Testis (tissue), 3 donors: ENCODE measurements around the gene SMARCE1. TPM values are rescaled to one million over a fixed set of nuclear protein-coding genes. Genes with fewer than 3 reads are reported as not detected.

Experiments used
- DNase-seq: peaks from one replicate; pipeline ENCODE4 v3.0.0-alpha.2; 2019
- H3K27ac ChIP-seq, 2 donors: fragments of 200-600 bp; sonication (generic); one replicate each; pipeline ENCODE4 v1.5.1; 2019
- H3K27me3 ChIP-seq: fragments of 200-600 bp; sonication (generic); one replicate; pipeline ENCODE4 v1.5.1; 2019
- H3K36me3 ChIP-seq: fragments of 200-600 bp; sonication (generic); one replicate; pipeline ENCODE4 v1.5.1; 2017; ENCODE audit warnings: low read depth; ENCODE audit errors: missing control alignments
- H3K4me1 ChIP-seq: fragments of 200-600 bp; sonication (generic); one replicate; pipeline ENCODE4 v1.5.1; 2019
- H3K4me3 ChIP-seq, 2 donors: fragments of 200-600 bp; sonication (generic); one replicate each; pipeline ENCODE4 v1.5.1; 2017 to 2019
- H3K9me3 ChIP-seq: fragments of 200-600 bp; sonication (generic); one replicate; pipeline ENCODE4 v1.5.1; 2017
- CTCF ChIP-seq, 3 experiments: fragments of 450-650 bp in 2 of 3; fragments of 200-600 bp in 1 of 3; sonication (generic) in 1 of 3; IDR thresholded peaks; one replicate each; pipeline ENCODE4 v1.5.1; 2016 to 2019; ENCODE audit warnings: antibody characterized with exemption in 3 of 3, mild to moderate bottlenecking in 2 of 3, moderate library complexity in 1 of 3
- POLR2A ChIP-seq: fragments of 450-650 bp; IDR thresholded peaks from one replicate; pipeline ENCODE4 v1.6.1; 2017; ENCODE audit warnings: antibody characterized with exemption, mild to moderate bottlenecking, moderate library complexity
- WGBS, 2 donors: methylation state at CpG; one replicate each; pipeline ENCODE4 v1.1.5; 2018; 5-methylcytosine and 5-hydroxymethylcytosine counted together
- intact Hi-C: fragments of 100-400 bp; cut with DNase I; formaldehyde crosslinking; loops from one replicate; pipeline ENCODE4 v1.15.1; 2023; ENCODE audit warnings: low total_unique reads
- polyA plus RNA-seq: library from polyadenylated mRNA; stranded (reverse); fragments of 350-450 nt; fragmentation: Illumina TruSeq; extraction: RNeasy Lipid Tissue Mini Kit (QIAGEN cat#74804); gene quantifications from one replicate; pipeline ENCODE4 v1.2.3, GENCODE V29; 2014; ENCODE audit warnings: low read depth, low replicate concordance; ENCODE audit not compliant: insufficient read depth
- total RNA-seq, 2 donors: library from RNA; depleted of rRNA; stranded (reverse); fragments of >200 nt; gene quantifications; one replicate each; pipeline ENCODE4 v1.2.3, GENCODE V29; 2016

The SMARCE1 gene
- total and polyA plus RNA-seq, 3 donors from 2014 or later = 80.3 to 86.4 (median 81.6) TPM

GRCh38 chr17:40614431-40615067, 33.1 kb downstream of the SMARCE1 start:
- TF ChIP-seq CTCF (IDR thresholded peaks at IDR 0.05) (no peak), POLR2A (no peak)
- intact Hi-C loops = no loop called here
- Histone ChIP-seq H3K4me3 (no peak overlapping the region), H3K27ac (peak overlapping the region in 1 of 2 donors; percentile 70), H3K36me3 (no peaks in the 10 kb centered on the region), H3K4me1 (peaks cover 16% of the 10 kb centered on the region), H3K9me3 (no peaks in the 10 kb centered on the region), H3K27me3 (no peaks in the 10 kb centered on the region)
- 77 to 89% methylated on average over 13 of the region's 13 CpGs for WGBS, 2 donors
- no peak for DNase-seq

- Histone ChIP-seq H3K9me3 (no peaks in the 10 kb centered on the region), H3K27me3 (no peaks in the 10 kb centered on the region), H3K4me3 (no peak overlapping the region), H3K36me3 (no peaks in the 10 kb centered on the region), H3K27ac (no peak overlapping the region), H3K4me1 (peaks cover 16% of the 10 kb centered on the region)
- no peak for TF ChIP-seq CTCF (IDR thresholded peaks at IDR 0.05)
- TF ChIP-seq POLR2A = no peak
- intact Hi-C loops = no loop called here
- no peak for DNase-seq
- WGBS, 2 donors = 93 to 95% methylated on average over 5 of the region's 5 CpGs
These were observed 34.0 kb downstream of the SMARCE1 start for GRCh38 chr17:40613467-40614154.

- no peaks in the 10 kb centered on the region for H3K9me3 ChIP-seq
- no peak overlapping the region for H3K4me3 ChIP-seq
- intact Hi-C loops = no loop called here
- no peaks in the 10 kb centered on the region for H3K36me3 ChIP-seq
- no peak for DNase-seq
- WGBS, 2 donors = 88 to 89% methylated on average over 11 of the region's 11 CpGs
- H3K4me1 ChIP-seq = peaks cover 16% of the 10 kb centered on the region
- no peaks in the 10 kb centered on the region for H3K27me3 ChIP-seq
- H3K27ac ChIP-seq = no peak overlapping the region
- TF ChIP-seq POLR2A (no peak), CTCF (IDR thresholded peaks at IDR 0.05) (no peak)
These were observed 34.9 kb downstream of the SMARCE1 start for GRCh38 chr17:40612599-40613244.

GRCh38 chr17:40611840-40612474, 35.7 kb downstream of the SMARCE1 start:
- no peak for DNase-seq
- intact Hi-C loops = no loop called here
- Histone ChIP-seq H3K36me3 (no peaks in the 10 kb centered on the region), H3K27ac (no peak overlapping the region), H3K9me3 (no peaks in the 10 kb centered on the region), H3K4me3 (no peak overlapping the region), H3K4me1 (peaks cover 16% of the 10 kb centered on the region), H3K27me3 (no peaks in the 10 kb centered on the region)
- TF ChIP-seq POLR2A (no peak), CTCF (IDR thresholded peaks at IDR 0.05) (no peak)
- 70 to 81% methylated on average over 7 of the region's 7 CpGs for WGBS, 2 donors
